Muscle of leg (tissue), 11 donors: Measurements from ENCODE around the gene FAM151A. TPM values are rescaled to one million over a fixed set of nuclear protein-coding genes. Genes with fewer than 3 reads are reported as not detected.

Experiments used
- DNase-seq: peaks from one replicate; pipeline ENCODE4 v3.0.0; 2013
- H3K27ac ChIP-seq: one replicate; pipeline ENCODE4 v1.5.1; 2013; ENCODE audit warnings: mild to moderate bottlenecking, low read length, control low read depth
- H3K27me3 ChIP-seq: one replicate; pipeline ENCODE4 v1.6.1; 2013; ENCODE audit warnings: low read length; ENCODE audit not compliant: control insufficient read depth, insufficient read depth
- H3K36me3 ChIP-seq: one replicate; pipeline ENCODE4 v1.6.1; 2013; ENCODE audit warnings: low read length; ENCODE audit not compliant: control insufficient read depth, insufficient read depth
- H3K4me1 ChIP-seq: one replicate; pipeline ENCODE4 v1.6.1; 2013; ENCODE audit warnings: low read length; ENCODE audit not compliant: control insufficient read depth, insufficient read depth
- H3K4me3 ChIP-seq: one replicate; pipeline ENCODE4 v1.5.1; 2013; ENCODE audit warnings: low read length, control low read depth
- H3K9me3 ChIP-seq: replicated peaks from 2 replicates; pipeline ENCODE4 v1.6.1; 2013; ENCODE audit warnings: low read depth, low read length; ENCODE audit not compliant: control insufficient read depth
- WGBS: methylation state at CpG from one replicate; pipeline ENCODE4 v1.1.5; 2013; ENCODE audit warnings: missing lambda C conversion rate; ENCODE audit not compliant: insufficient coverage; 5-methylcytosine and 5-hydroxymethylcytosine counted together
- polyA plus RNA-seq, 8 donors: library from polyadenylated mRNA; unstranded; fragments of 120-200 nt; gene quantifications; one replicate each; pipeline versions ENCODE4 v1.2.1 to v1.2.3, GENCODE V29; 2013; ENCODE audit warnings: inconsistent platforms in 1 of 8, low replicate concordance in 1 of 8; ENCODE audit not compliant: insufficient read length in 8 of 8, insufficient read depth in 1 of 8
- total RNA-seq: library from RNA; stranded (reverse); fragments of 120-200 nt; gene quantifications from one replicate; pipeline ENCODE4 v1.2.4, GENCODE V29; 2013

The FAM151A gene
- total and polyA plus RNA-seq, 9 donors, result 0.20 to 1.3 (median 0.47) TPM; not detected in 1

- Histone ChIP-seq H3K27ac (no peak overlapping the region), H3K4me1 (peaks cover under 1% of the 10 kb centered on the region), H3K36me3 (peaks cover 32% of the 10 kb centered on the region), H3K9me3 (no peaks in the 10 kb centered on the region), H3K4me3 (no peak overlapping the region), H3K27me3 (no peaks in the 10 kb centered on the region)
- DNase-seq, result no peak
- WGBS, result 83% methylated on average over 3 of the region's 5 CpGs
Observed at GRCh38 chr1:54591127-54591756, 32.1 kb downstream of the FAM151A start.

GRCh38 chr1:54588377-54588776, 34.9 kb downstream of the FAM151A start:
- Histone ChIP-seq H3K4me3 (no peak overlapping the region), H3K27ac (no peak overlapping the region), H3K27me3 (no peaks in the 10 kb centered on the region), H3K36me3 (peaks cover 19% of the 10 kb centered on the region), H3K4me1 (peaks cover 28% of the 10 kb centered on the region), H3K9me3 (no peaks in the 10 kb centered on the region)
- 86% methylated on average over 2 of the region's 2 CpGs for WGBS
- DNase-seq, result no peak

- DNase-seq, result peak; percentile 32
- peak overlapping the region; percentile 81 for H3K27ac ChIP-seq
- peaks cover 7% of the 10 kb centered on the region for H3K36me3 ChIP-seq
- WGBS, result 79% methylated on average over 13 of the region's 15 CpGs
- H3K9me3 ChIP-seq, result no peaks in the 10 kb centered on the region
- H3K27me3 ChIP-seq, result no peaks in the 10 kb centered on the region
- peaks cover 57% of the 10 kb centered on the region for H3K4me1 ChIP-seq
- H3K4me3 ChIP-seq, result no peak overlapping the region
Observed at GRCh38 chr1:54585181-54586066, 37.9 kb downstream of the FAM151A start.

GRCh38 chr1:54584575-54584974, 38.8 kb downstream of the FAM151A start:
- Histone ChIP-seq H3K9me3 (no peaks in the 10 kb centered on the region), H3K4me1 (peaks cover 59% of the 10 kb centered on the region), H3K27ac (peak overlapping the region; percentile 81), H3K27me3 (no peaks in the 10 kb centered on the region), H3K4me3 (no peak overlapping the region), H3K36me3 (peaks cover 7% of the 10 kb centered on the region)
- DNase-seq, result no peak
- 86% methylated on average over 17 of the region's 17 CpGs for WGBS

GRCh38 chr1:54583871-54584270, 39.5 kb downstream of the FAM151A start:
- H3K27me3 ChIP-seq, result no peaks in the 10 kb centered on the region
- H3K9me3 ChIP-seq, result no peaks in the 10 kb centered on the region
- WGBS, result 31% methylated on average over 2 of the region's 2 CpGs
- H3K4me1 ChIP-seq, result peaks cover 65% of the 10 kb centered on the region
- H3K4me3 ChIP-seq, result no peak overlapping the region
- peaks cover 7% of the 10 kb centered on the region for H3K36me3 ChIP-seq
- DNase-seq, result peak; percentile 85
- peak overlapping the region; percentile 75 for H3K27ac ChIP-seq

- Histone ChIP-seq H3K4me3 (no peak overlapping the region), H3K9me3 (no peaks in the 10 kb centered on the region), H3K27ac (peak overlapping the region; percentile 75), H3K27me3 (no peaks in the 10 kb centered on the region), H3K4me1 (peaks cover 65% of the 10 kb centered on the region), H3K36me3 (peaks cover 3% of the 10 kb centered on the region)
- 40% methylated on average over 1 of the region's 3 CpGs for WGBS
- DNase-seq, result no peak
Observed at GRCh38 chr1:54583307-54583686, 40.0 kb downstream of the FAM151A start.

GRCh38 chr1:54582566-54583306, 40.6 kb downstream of the FAM151A start:
- Histone ChIP-seq H3K27me3 (no peaks in the 10 kb centered on the region), H3K9me3 (no peaks in the 10 kb centered on the region), H3K36me3 (peaks cover 3% of the 10 kb centered on the region), H3K4me1 (peaks cover 71% of the 10 kb centered on the region), H3K4me3 (no peak overlapping the region), H3K27ac (peak overlapping the region; percentile 87)
- 75% methylated on average over 17 of the region's 19 CpGs for WGBS
- no peak for DNase-seq

GRCh38 chr1:54581621-54582035, 41.7 kb downstream of the FAM151A start:
- DNase-seq, result peak; percentile 93
- Histone ChIP-seq H3K27ac (peak overlapping the region; percentile 87), H3K36me3 (peaks cover 3% of the 10 kb centered on the region), H3K27me3 (no peaks in the 10 kb centered on the region), H3K4me3 (no peak overlapping the region), H3K4me1 (peaks cover 72% of the 10 kb centered on the region), H3K9me3 (no peaks in the 10 kb centered on the region)
- 54% methylated on average over 3 of the region's 5 CpGs for WGBS

GRCh38 chr1:54580856-54581550, 42.3 kb downstream of the FAM151A start:
- Histone ChIP-seq H3K9me3 (no peaks in the 10 kb centered on the region), H3K4me3 (no peak overlapping the region), H3K27me3 (no peaks in the 10 kb centered on the region), H3K4me1 (peaks cover 70% of the 10 kb centered on the region), H3K36me3 (peaks cover 3% of the 10 kb centered on the region), H3K27ac (peak overlapping the region; percentile 71)
- WGBS, result 79% methylated on average over 10 of the region's 11 CpGs
- DNase-seq, result no peak
